ENCODE results near the gene KIAA0825. TPM values are rescaled to one million over a fixed set of nuclear protein-coding genes. Genes with fewer than 3 reads are reported as not detected.

The KIAA0825 gene
- total RNA-seq, 1 donor from 2014 or later = 0.62 TPM

DNA sequence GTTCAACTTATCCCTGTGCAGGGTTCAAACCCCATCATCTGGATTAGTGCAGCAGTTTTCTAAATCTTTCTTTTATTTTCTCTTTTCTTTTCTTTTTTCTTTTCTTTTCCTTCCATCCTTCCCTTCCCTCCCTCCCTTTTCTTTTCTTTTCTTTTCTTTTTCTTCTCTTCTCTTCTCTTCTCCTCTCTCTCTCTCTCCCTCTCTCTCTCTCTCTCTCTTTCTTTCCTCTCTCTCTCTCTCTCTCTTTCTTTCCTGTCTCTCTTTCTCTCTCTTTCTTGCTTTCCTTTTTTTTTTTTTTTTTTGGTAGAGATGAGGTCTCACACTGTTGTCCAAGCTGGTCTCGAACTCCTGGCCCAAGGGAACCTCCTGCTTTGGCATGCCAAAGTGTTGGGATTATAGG lies 53.6 kb downstream of the KIAA0825 start:
- H3K27ac Mint-ChIP-seq = no peak overlapping the region
- intact Hi-C loops (cut with micrococcal nuclease) = no loop called here
- no peaks in the 10 kb centered on the region for H3K27me3 Mint-ChIP-seq (ENCODE audit: low read depth)
- no peaks in the 10 kb centered on the region for H3K9me3 Mint-ChIP-seq
- no peak for DNase-seq (ENCODE audit: low spot score)
- H3K4me3 Mint-ChIP-seq (ENCODE audit: low read depth) = no peak overlapping the region
- peaks cover 2% of the 10 kb centered on the region for H3K4me1 Mint-ChIP-seq (ENCODE audit: low read depth)
- no peaks in the 10 kb centered on the region for H3K36me3 Mint-ChIP-seq (ENCODE audit: low read depth)

- DNase-seq (ENCODE audit: low spot score) = no peak
- Mint-ChIP-seq H3K36me3 (ENCODE audit: low read depth) (no peaks in the 10 kb centered on the region), H3K27me3 (ENCODE audit: low read depth) (peaks cover 2% of the 10 kb centered on the region)
These were observed 56.0 kb downstream of the KIAA0825 start for GRCh38 chr5:94562327-94562971.

DNA sequence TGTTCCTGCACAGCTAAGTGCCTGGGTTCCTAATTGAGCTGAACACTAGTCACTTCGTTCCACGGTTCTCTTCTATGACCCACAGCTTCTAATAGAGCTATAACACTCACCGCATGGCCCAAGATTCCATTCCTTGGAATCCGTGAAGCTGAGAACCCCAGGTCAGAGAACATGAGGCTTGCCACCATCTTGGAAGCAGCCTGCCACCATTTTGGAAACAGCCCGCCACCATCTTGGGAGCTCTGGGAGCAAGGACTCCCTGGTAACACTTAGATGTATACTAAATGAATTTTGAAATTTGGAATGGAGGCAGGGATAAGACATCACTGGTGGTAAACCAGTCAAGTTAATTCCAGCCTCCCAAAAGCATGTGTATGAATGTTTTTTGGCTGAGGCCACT lies 60.4 kb downstream of the KIAA0825 start:
- Mint-ChIP-seq H3K4me3 (ENCODE audit: low read depth) (no peak overlapping the region), H3K27ac (no peak overlapping the region), H3K9me3 (no peaks in the 10 kb centered on the region), H3K4me1 (ENCODE audit: low read depth) (peaks cover 2% of the 10 kb centered on the region), H3K27me3 (ENCODE audit: low read depth) (peaks cover 2% of the 10 kb centered on the region), H3K36me3 (ENCODE audit: low read depth) (no peaks in the 10 kb centered on the region)
- DNase-seq (ENCODE audit: low spot score) = no peak
- intact Hi-C loops (cut with micrococcal nuclease) = no loop called here

More at GRCh38 chr5:94562327-94562971, 56.0 kb downstream of the KIAA0825 start:
- Mint-ChIP-seq H3K27ac (no peak overlapping the region), H3K9me3 (no peaks in the 10 kb centered on the region), H3K4me3 (ENCODE audit: low read depth) (no peak overlapping the region), H3K4me1 (ENCODE audit: low read depth) (peaks cover 2% of the 10 kb centered on the region)
- intact Hi-C loops (cut with micrococcal nuclease) = no loop called here

GRCh38 chr5:94551858-94552257 lies 66.5 kb downstream of the KIAA0825 start:
- peaks cover 8% of the 10 kb centered on the region for H3K4me1 Mint-ChIP-seq (ENCODE audit: low read depth)
- H3K4me3 Mint-ChIP-seq (ENCODE audit: low read depth) = no peak overlapping the region
- peaks cover 2% of the 10 kb centered on the region for H3K27me3 Mint-ChIP-seq (ENCODE audit: low read depth)
- H3K36me3 Mint-ChIP-seq (ENCODE audit: low read depth) = no peaks in the 10 kb centered on the region
- H3K27ac Mint-ChIP-seq = no peak overlapping the region
- DNase-seq (ENCODE audit: low spot score) = no peak
- peaks cover 7% of the 10 kb centered on the region for H3K9me3 Mint-ChIP-seq
- intact Hi-C loops (cut with micrococcal nuclease) = no loop called here

GRCh38 chr5:94545870-94546625 lies 72.4 kb downstream of the KIAA0825 start:
- H3K27me3 Mint-ChIP-seq (ENCODE audit: low read depth) = peaks cover 2% of the 10 kb centered on the region
- intact Hi-C loops (cut with micrococcal nuclease) = no loop called here
- peaks cover 3% of the 10 kb centered on the region for H3K4me1 Mint-ChIP-seq (ENCODE audit: low read depth)
- no peaks in the 10 kb centered on the region for H3K36me3 Mint-ChIP-seq (ENCODE audit: low read depth)
- no peak overlapping the region for H3K4me3 Mint-ChIP-seq (ENCODE audit: low read depth)
- no peak overlapping the region for H3K27ac Mint-ChIP-seq
- peaks cover 10% of the 10 kb centered on the region for H3K9me3 Mint-ChIP-seq
- no peak for DNase-seq (ENCODE audit: low spot score)

- intact Hi-C loops (cut with micrococcal nuclease) = no loop called here
- DNase-seq (ENCODE audit: low spot score) = no peak
- Mint-ChIP-seq H3K9me3 (peaks cover 17% of the 10 kb centered on the region), H3K4me3 (ENCODE audit: low read depth) (no peak overlapping the region), H3K27ac (no peak overlapping the region), H3K4me1 (ENCODE audit: low read depth) (peaks cover 3% of the 10 kb centered on the region), H3K27me3 (ENCODE audit: low read depth) (peaks cover 2% of the 10 kb centered on the region), H3K36me3 (ENCODE audit: low read depth) (no peaks in the 10 kb centered on the region)
These were observed 73.4 kb downstream of the KIAA0825 start for GRCh38 chr5:94544875-94545547.

DNA sequence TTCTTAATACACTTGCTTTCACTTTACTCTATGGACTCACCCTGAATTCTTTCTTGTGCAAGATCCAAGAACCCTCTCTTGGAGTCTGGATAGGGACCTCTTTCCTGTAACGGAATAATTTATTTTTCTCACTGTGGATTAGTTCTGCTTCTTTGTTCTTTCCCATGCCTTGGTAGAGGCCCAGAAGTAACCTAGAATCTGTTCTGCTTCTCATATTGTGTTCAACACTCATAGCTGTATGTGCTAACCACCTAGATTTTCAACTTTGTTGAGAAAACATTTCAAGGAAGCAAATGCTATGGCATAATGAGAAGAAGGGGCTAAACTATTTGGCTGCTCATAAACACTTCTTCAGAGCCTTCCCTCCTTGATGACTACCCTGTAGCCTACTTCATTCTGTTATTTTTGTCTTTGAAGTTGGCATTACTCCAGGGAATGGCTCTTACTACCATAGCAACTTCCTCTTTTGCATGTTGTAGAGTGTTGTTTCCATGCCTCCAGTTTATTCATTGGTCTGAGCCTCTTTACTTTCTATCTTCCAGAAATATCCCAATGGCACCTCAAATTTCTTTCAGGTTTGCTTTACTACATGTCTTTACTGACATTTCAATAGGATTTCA lies 74.3 kb downstream of the KIAA0825 start:
- peaks cover 16% of the 10 kb centered on the region for H3K9me3 Mint-ChIP-seq
- no peak overlapping the region for H3K4me3 Mint-ChIP-seq (ENCODE audit: low read depth)
- H3K4me1 Mint-ChIP-seq (ENCODE audit: low read depth) = peaks cover 3% of the 10 kb centered on the region
- H3K36me3 Mint-ChIP-seq (ENCODE audit: low read depth) = no peaks in the 10 kb centered on the region
- H3K27ac Mint-ChIP-seq = no peak overlapping the region
- peaks cover 2% of the 10 kb centered on the region for H3K27me3 Mint-ChIP-seq (ENCODE audit: low read depth)
- intact Hi-C loops (cut with micrococcal nuclease) = no loop called here
- no peak for DNase-seq (ENCODE audit: low spot score)

GRCh38 chr5:94540856-94541494 lies 77.4 kb downstream of the KIAA0825 start:
- Mint-ChIP-seq H3K27ac (no peak overlapping the region), H3K27me3 (ENCODE audit: low read depth) (no peaks in the 10 kb centered on the region), H3K4me3 (ENCODE audit: low read depth) (no peak overlapping the region), H3K9me3 (peaks cover 16% of the 10 kb centered on the region), H3K36me3 (ENCODE audit: low read depth) (no peaks in the 10 kb centered on the region), H3K4me1 (ENCODE audit: low read depth) (peaks cover 3% of the 10 kb centered on the region)
- no peak for DNase-seq (ENCODE audit: low spot score)
- intact Hi-C loops (cut with micrococcal nuclease) = no loop called here

DNA sequence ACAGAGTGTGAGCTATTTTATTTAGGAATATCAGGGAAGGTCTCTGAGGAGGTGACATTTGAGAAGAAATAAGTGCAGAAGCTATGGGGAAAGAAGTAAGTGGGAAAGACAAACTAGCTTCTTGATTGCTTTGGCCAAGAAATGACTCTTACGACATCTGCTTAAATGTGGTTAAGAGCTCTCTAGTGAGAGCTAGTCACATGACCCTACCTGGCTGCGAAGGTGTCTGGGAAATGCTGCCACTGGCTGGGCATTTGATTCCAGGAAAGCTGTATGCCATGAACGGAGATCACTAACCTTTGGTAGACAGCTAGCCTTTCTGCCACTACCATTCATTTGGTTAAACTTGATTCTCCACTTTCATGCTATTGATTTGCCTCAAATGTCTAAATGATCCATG lies 80.1 kb downstream of the KIAA0825 start:
- H3K27ac Mint-ChIP-seq = no peak overlapping the region
- no peaks in the 10 kb centered on the region for H3K4me1 Mint-ChIP-seq (ENCODE audit: low read depth)
- no peaks in the 10 kb centered on the region for H3K27me3 Mint-ChIP-seq (ENCODE audit: low read depth)
- H3K9me3 Mint-ChIP-seq = peaks cover 16% of the 10 kb centered on the region
- H3K4me3 Mint-ChIP-seq (ENCODE audit: low read depth) = no peak overlapping the region
- DNase-seq (ENCODE audit: low spot score) = no peak
- intact Hi-C loops (cut with micrococcal nuclease) = no loop called here
- no peaks in the 10 kb centered on the region for H3K36me3 Mint-ChIP-seq (ENCODE audit: low read depth)

GRCh38 chr5:94526706-94527105 lies 91.7 kb downstream of the KIAA0825 start:
- H3K36me3 Mint-ChIP-seq (ENCODE audit: low read depth) = no peaks in the 10 kb centered on the region
- H3K9me3 Mint-ChIP-seq = no peaks in the 10 kb centered on the region
- no peak overlapping the region for H3K4me3 Mint-ChIP-seq (ENCODE audit: low read depth)
- H3K27me3 Mint-ChIP-seq (ENCODE audit: low read depth) = no peaks in the 10 kb centered on the region
- H3K27ac Mint-ChIP-seq = no peak overlapping the region
- no peak for DNase-seq (ENCODE audit: low spot score)
- intact Hi-C loops (cut with micrococcal nuclease) = loop anchor here (10.0 kb wide), 1 partner anchor 88 kb away; the partner anchor contains the start of genes KIAA0825 and SLF1
- H3K4me1 Mint-ChIP-seq (ENCODE audit: low read depth) = no peaks in the 10 kb centered on the region

DNA sequence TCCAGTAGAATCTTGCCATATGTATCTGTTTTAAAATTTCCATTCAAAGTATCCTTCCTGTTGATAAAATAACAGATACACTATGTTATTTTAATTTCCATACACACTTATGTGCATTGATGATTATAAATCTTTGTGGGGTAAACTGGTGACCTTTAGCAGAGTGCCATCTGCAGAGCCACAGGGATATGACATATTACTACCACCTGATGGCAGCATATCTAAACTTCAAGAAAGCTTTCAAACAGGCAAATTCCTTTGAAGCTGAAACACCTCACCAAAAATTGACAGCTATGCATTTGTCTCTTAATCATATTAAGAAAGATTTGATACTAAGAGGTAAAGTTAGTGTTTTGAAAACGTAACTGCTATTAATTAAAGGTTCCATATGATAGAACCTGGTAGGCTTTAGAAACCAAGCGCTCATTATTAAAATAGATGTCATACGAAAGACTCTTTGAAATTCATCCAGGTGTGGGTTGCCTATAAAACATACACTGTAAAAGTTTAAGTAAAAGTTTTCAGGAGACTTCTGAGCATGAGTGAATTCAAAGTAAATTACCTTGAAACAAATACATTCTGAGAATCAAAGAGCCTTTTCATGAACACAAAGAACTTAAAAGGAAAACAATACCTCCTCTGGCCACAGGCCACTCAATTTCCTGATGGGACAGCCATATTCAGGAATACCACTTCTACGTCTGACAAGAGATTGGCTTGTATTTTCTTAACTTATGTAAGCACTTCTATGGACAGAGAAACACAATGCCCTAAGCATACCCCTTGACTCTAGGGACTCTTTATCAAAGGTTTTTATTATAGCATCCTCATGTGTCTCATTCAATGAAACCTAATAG lies 93.3 kb downstream of the KIAA0825 start:
- intact Hi-C loops (cut with micrococcal nuclease) = loop anchor here (1.0 to 10.0 kb wide), 4 partner anchors 90 to 326 kb away; partner anchors contain the start of genes KIAA0825 and SLF1
- no peaks in the 10 kb centered on the region for H3K27me3 Mint-ChIP-seq (ENCODE audit: low read depth)
- H3K4me3 Mint-ChIP-seq (ENCODE audit: low read depth) = no peak overlapping the region
- H3K9me3 Mint-ChIP-seq = no peaks in the 10 kb centered on the region
- no peaks in the 10 kb centered on the region for H3K36me3 Mint-ChIP-seq (ENCODE audit: low read depth)
- DNase-seq (ENCODE audit: low spot score) = no peak
- H3K27ac Mint-ChIP-seq = no peak overlapping the region
- no peaks in the 10 kb centered on the region for H3K4me1 Mint-ChIP-seq (ENCODE audit: low read depth)

Data from activated T-helper 2 cell treated with anti-CD3 and anti-CD28 coated beads, Interferon-gamma antibody, Interleukin-2, Interleukin-4, amounts not matched to agents 10 μg/mL and 5 μg/mL and 100 μg/mL, durations not matched to agents 14 hours and 24 hours and 36 hours (primary cell).